Transverse colon (tissue), 4 donors: ENCODE data around the gene PPARGC1A. TPM values are rescaled to one million over a fixed set of nuclear protein-coding genes. Genes with fewer than 3 reads are reported as not detected.

Source experiments
- DNase-seq: peaks from one replicate; pipeline ENCODE4 v3.0.0-alpha.2; 2019
- H3K27ac ChIP-seq, 4 donors: fragments of 200-600 bp; sonication (generic); 2 replicates each; pipeline ENCODE4 v1.5.1; 2016 to 2018; ENCODE audit warnings: inconsistent platforms in 4 of 4
- H3K27me3 ChIP-seq: fragments of 200-600 bp; sonication (generic); 2 replicates; pipeline ENCODE4 v1.5.1; 2017; ENCODE audit warnings: inconsistent platforms
- H3K36me3 ChIP-seq, 4 donors: fragments of 200-600 bp; sonication (generic); 2 replicates each; pipeline ENCODE4 v1.5.1; 2017 to 2019; ENCODE audit warnings: inconsistent platforms in 4 of 4
- H3K4me1 ChIP-seq, 4 donors: fragments of 200-600 bp; sonication (generic); 2 replicates each; pipeline ENCODE4 v1.5.1; 2017 to 2020; ENCODE audit warnings: inconsistent platforms in 4 of 4
- H3K4me3 ChIP-seq, 4 donors: fragments of 200-600 bp; sonication (generic); 1 replicate in 1 of 4; 2 replicates in 3 of 4; pipeline versions ENCODE4 v1.5.1 to v1.6.1; 2017 to 2019; ENCODE audit warnings: inconsistent platforms in 4 of 4
- H3K9me3 ChIP-seq, 2 donors: fragments of 200-600 bp; sonication (generic); 2 replicates each; pipeline ENCODE4 v1.5.1; 2017 to 2019; ENCODE audit warnings: inconsistent platforms in 2 of 2
- EP300 ChIP-seq: sonication (generic); formaldehyde crosslinking; IDR thresholded peaks from one replicate; pipeline ENCODE4 v1.6.1; 2017; ENCODE audit warnings: antibody characterized with exemption, low read depth
- POLR2A ChIP-seq: fragments of 450-650 bp; IDR thresholded peaks from one replicate; pipeline ENCODE4 v1.6.1; 2016; ENCODE audit warnings: antibody characterized with exemption, mild to moderate bottlenecking, moderate library complexity
- POLR2AphosphoS5 ChIP-seq, 3 donors: sonication (generic); formaldehyde crosslinking; IDR thresholded peaks; one replicate each; pipeline ENCODE4 v1.6.1; 2016; ENCODE audit warnings: antibody characterized with exemption in 3 of 3
- WGBS, 2 donors: methylation state at CpG; one replicate each; pipeline ENCODE4 v1.1.5; 2018; ENCODE audit warnings: low coverage in 1 of 2; 5-methylcytosine and 5-hydroxymethylcytosine counted together
- in situ Hi-C, 4 donors: fragments of 200-750 bp; cut with MboI; loops; one replicate each; pipeline versions ENCODE4 v1.15.0 to v1.15.1; 2017; ENCODE audit warnings: low sequenced_read_pairs in 3 of 4, low pct_ligation_motif_present in 1 of 4, low pct_unique_long_range_greater_than_20kb in 1 of 4
- intact Hi-C: fragments of 100-400 bp; cut with DNase I; formaldehyde crosslinking; loops from one replicate; pipeline ENCODE4 v1.15.1; 2023; ENCODE audit warnings: low total_unique reads
- total RNA-seq, 4 donors: library from RNA; depleted of rRNA; stranded (reverse); fragments of >200 nt; gene quantifications; one replicate each; pipeline ENCODE4 v1.1.0, GENCODE V29; 2016
- TF ChIP-seq, protein P1 (sequence below), 5 experiments: fragments of 200-600 bp in 3 of 5; fragments of 450-650 bp in 2 of 5; sonication (generic) in 3 of 5; IDR thresholded peaks; 1 replicate in 2 of 5; 2 replicates in 3 of 5; pipeline ENCODE4 v1.5.1; 2016 to 2017; ENCODE audit warnings: antibody characterized with exemption in 5 of 5, inconsistent platforms in 3 of 5, mild to moderate bottlenecking in 2 of 5, moderate library complexity in 1 of 5

The PPARGC1A gene
- total RNA-seq, 4 donors from 2014 or later, result 63.7 to 4,431 (median 108) TPM

DNA sequence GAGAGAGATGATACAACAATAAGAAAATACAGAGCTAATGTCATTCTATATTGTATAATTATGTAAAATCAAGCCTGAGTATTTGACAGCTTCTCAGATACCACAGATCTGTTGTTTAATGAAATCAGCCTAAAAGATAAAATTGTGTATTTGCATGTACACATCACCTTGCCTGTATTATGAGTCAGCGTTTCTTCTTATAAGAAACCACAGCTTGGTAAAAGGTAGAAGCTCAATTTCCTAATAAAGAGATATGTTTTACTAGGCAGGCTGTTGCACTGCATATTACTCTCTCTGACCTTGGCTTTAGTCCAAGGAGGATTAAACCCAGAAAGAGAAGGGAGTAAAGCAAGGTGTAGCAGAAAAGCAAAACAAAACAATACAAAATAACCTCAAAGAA is 121.3 kb downstream of the PPARGC1A start:
- in situ Hi-C loops (no loop called here), intact Hi-C loops (no loop called here)
- Histone ChIP-seq H3K27ac (no peak overlapping the region), H3K36me3 (no peaks in the 10 kb centered on the region), H3K4me3 (no peak overlapping the region), H3K9me3 (no peaks in the 10 kb centered on the region), H3K27me3 (no peaks in the 10 kb centered on the region), H3K4me1 (peaks cover 0 to 7% (median 2%) of the 10 kb centered on the region in 4 donors)
- DNase-seq, result no peak
- WGBS, 2 donors, result 13 to 67% methylated on average over 1 of the region's 1 CpG
- TF ChIP-seq POLR2A, result no peak

DNA sequence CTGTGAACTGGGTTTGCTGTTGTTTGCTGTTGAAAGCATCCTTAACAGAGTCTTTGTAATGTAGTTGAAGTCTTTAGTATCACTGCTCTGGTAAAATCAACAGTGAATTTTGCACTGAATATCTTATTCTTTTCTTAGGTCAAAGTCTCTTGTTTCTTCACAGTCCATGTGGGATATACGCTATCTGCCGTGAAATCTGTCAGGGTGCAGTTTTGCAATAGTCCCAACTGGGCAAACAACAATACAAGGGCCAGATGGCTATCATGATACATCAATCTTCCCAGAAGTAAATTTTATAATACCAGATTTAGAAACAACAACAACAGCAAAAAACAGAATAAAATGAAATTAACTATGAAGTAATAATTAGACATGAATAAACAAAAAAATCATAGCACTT is 123.5 kb downstream of the PPARGC1A start:
- intact Hi-C loops (no loop called here), in situ Hi-C loops (no loop called here)
- Histone ChIP-seq H3K36me3 (no peaks in the 10 kb centered on the region), H3K9me3 (no peaks in the 10 kb centered on the region), H3K27me3 (no peaks in the 10 kb centered on the region), H3K4me1 (peaks cover 0 to 17% (median 7%) of the 10 kb centered on the region in 4 donors), H3K4me3 (no peak overlapping the region), H3K27ac (no peak overlapping the region)
- WGBS, 2 donors, result 22 to 57% methylated on average over 2 of the region's 2 CpGs
- no peak for TF ChIP-seq EP300
- no peak for TF ChIP-seq POLR2AphosphoS5 (IDR thresholded peaks at IDR 0.05)
- no peak for TF ChIP-seq POLR2A
- TF ChIP-seq, protein P1, sequence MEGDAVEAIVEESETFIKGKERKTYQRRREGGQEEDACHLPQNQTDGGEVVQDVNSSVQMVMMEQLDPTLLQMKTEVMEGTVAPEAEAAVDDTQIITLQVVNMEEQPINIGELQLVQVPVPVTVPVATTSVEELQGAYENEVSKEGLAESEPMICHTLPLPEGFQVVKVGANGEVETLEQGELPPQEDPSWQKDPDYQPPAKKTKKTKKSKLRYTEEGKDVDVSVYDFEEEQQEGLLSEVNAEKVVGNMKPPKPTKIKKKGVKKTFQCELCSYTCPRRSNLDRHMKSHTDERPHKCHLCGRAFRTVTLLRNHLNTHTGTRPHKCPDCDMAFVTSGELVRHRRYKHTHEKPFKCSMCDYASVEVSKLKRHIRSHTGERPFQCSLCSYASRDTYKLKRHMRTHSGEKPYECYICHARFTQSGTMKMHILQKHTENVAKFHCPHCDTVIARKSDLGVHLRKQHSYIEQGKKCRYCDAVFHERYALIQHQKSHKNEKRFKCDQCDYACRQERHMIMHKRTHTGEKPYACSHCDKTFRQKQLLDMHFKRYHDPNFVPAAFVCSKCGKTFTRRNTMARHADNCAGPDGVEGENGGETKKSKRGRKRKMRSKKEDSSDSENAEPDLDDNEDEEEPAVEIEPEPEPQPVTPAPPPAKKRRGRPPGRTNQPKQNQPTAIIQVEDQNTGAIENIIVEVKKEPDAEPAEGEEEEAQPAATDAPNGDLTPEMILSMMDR (IDR thresholded peaks at IDR 0.05), result no peak
- DNase-seq, result no peak

DNA sequence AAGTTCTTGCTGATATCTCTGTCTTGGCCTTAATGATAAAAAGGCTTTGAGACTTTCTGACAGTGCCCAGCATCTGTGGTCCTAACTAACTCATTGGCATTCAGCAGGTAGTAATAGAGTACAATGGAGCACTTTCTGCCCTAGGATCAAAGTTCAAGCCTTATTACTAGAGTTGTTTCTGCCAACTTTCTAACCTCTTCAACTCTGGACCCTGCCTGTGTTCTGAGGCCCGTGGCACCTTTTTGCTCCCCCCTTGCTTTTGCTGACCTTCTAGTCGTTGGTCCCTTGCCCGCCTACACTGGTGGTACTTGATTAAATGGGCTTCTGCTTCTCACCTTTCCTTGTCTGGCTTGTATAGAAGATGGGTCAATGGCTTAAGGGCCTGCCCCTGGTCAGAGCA is 126.3 kb downstream of the PPARGC1A start:
- H3K27ac ChIP-seq, result no peak overlapping the region

DNA sequence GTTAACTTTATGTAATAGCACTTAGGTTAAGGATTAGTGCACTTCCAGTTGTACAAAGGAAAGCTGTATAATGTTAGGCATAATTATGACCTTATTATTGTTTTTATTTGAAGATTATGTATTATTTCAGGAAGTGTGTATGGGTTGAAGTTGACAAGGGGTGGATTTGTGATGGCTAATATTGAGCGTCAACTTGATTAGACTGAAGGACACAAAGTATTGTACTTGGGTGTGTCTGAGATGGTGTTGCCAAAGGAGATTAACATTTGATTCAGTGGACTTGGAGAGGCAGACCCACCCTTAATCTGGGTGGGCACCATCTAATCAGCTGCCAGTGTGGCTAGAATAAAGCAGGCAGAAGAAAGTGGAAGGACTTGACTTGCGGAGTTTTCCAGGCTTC is 127.3 kb downstream of the PPARGC1A start:
- no peak overlapping the region for H3K4me3 ChIP-seq
- in situ Hi-C loops (no loop called here), intact Hi-C loops (no loop called here)
- WGBS, 2 donors, result 27 to 83% methylated on average over 1 to 2 of the region's 2 CpGs
- no peaks in the 10 kb centered on the region for H3K9me3 ChIP-seq
- no peaks in the 10 kb centered on the region for H3K27me3 ChIP-seq
- no peaks in the 10 kb centered on the region for H3K36me3 ChIP-seq
- DNase-seq, result no peak
- H3K4me1 ChIP-seq, result peaks cover 0 to 12% (median 5%) of the 10 kb centered on the region in 4 donors
- peak overlapping the region in 1 of 4 donors; percentile 12 for H3K27ac ChIP-seq
- TF ChIP-seq, protein P1 (IDR thresholded peaks at IDR 0.05), result no peak
- TF ChIP-seq POLR2AphosphoS5 (IDR thresholded peaks at IDR 0.05) (no peak), EP300 (no peak), POLR2A (no peak)

More for the DNA sequence above, 126.3 kb downstream of the PPARGC1A start:
- WGBS, 2 donors, result 55 to 62% methylated on average over 2 to 3 of the region's 3 CpGs
- intact Hi-C loops (no loop called here), in situ Hi-C loops (no loop called here)
- Histone ChIP-seq H3K27me3 (no peaks in the 10 kb centered on the region), H3K4me1 (peaks cover 0 to 12% (median 6%) of the 10 kb centered on the region in 4 donors), H3K36me3 (no peaks in the 10 kb centered on the region), H3K9me3 (no peaks in the 10 kb centered on the region), H3K4me3 (no peak overlapping the region)
- DNase-seq, result peak; percentile 11
- TF ChIP-seq POLR2A, result no peak
- TF ChIP-seq POLR2AphosphoS5 (IDR thresholded peaks at IDR 0.05), result no peak
- TF ChIP-seq EP300, result no peak
- TF ChIP-seq, protein P1 (IDR thresholded peaks at IDR 0.05), result no peak

DNA sequence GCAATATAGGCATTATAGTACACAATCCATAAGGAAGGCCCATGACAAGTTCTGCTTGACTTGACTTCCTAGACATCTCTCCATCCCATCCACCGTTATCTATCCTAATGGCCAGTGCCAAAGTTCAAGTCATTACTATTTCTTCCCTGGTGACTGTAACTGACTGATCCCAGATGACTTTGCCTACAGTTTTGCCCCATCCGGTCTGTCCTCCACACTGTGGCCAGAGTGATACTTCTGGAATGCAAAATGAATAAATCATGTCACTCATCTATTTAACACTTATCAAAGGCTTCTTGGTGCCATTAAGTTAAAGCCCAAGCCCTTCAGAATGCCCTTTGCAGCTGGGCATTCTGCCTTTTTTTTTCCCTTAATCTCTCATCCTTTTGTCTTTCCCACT is 130.8 kb downstream of the PPARGC1A start:
- Histone ChIP-seq H3K4me3 (no peak overlapping the region), H3K27ac (no peak overlapping the region), H3K9me3 (no peaks in the 10 kb centered on the region), H3K36me3 (no peaks in the 10 kb centered on the region), H3K4me1 (peaks cover 0 to 12% (median 5%) of the 10 kb centered on the region in 4 donors), H3K27me3 (no peaks in the 10 kb centered on the region)
- in situ Hi-C loops, result no loop called here
- no peak for DNase-seq
- 66% methylated on average over 2 of the region's 2 CpGs; no CpG with 5 or more reads in 1 of the 2 donors for WGBS, 2 donors
- TF ChIP-seq POLR2A (no peak), POLR2AphosphoS5 (IDR thresholded peaks at IDR 0.05) (no peak), EP300 (no peak)
- TF ChIP-seq, protein P1 (IDR thresholded peaks at IDR 0.05), result no peak
- intact Hi-C loops, result no loop called here
